ENCODE results near the gene IQGAP2.

Gene IQGAP2

DNA sequence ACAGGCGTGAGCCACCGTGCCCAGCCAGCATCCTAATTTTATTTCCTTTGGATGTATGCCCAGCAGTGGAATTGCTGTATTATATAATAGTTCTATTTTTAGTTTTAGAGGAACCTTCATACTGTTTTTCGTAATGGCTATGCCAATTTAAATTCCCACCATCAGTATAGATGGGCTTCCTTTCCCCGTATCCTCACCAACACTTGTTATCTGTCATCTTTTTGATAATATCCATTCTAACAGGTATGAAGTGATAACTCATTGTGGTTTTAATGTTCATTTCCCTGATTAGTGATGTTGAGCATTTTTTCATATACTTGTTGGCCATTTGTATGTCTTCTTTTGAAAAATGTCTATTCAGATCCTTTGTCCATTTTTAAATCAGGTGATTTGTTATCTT, 325.9 kb downstream of the IQGAP2 start:
- no peaks in the 10 kb centered on the region for H3K79me2 ChIP-seq (ENCODE audit: insufficient read depth, low read length)
- no peaks in the 10 kb centered on the region for H3K27me3 ChIP-seq (ENCODE audit: low read length)
- H3K9me3 ChIP-seq (ENCODE audit: insufficient read depth, low read length): peaks cover 16% of the 10 kb centered on the region; the same call in 1 of the 2 replicates
- no peaks in the 10 kb centered on the region for H3K9me2 ChIP-seq (replicated peaks; ENCODE audit: insufficient read depth, low read length)
- H3K4me2 ChIP-seq (ENCODE audit: low read depth, low read length, poor library complexity, severe bottlenecking): no peak overlapping the region
- H3K36me3 ChIP-seq (ENCODE audit: low read length): no peaks in the 10 kb centered on the region
- H3F3A ChIP-seq (ENCODE audit: insufficient read depth): no peaks in the 10 kb centered on the region
- no peaks in the 10 kb centered on the region for H4K20me1 ChIP-seq (ENCODE audit: low read depth, low read length)
- no peak overlapping the region for H2AFZ ChIP-seq (ENCODE audit: low read depth, low read length, severe bottlenecking)
- H3K9ac ChIP-seq (ENCODE audit: low read length): no peak overlapping the region
- no peak overlapping the region for H3K4me3 ChIP-seq (ENCODE audit: insufficient read depth, low read length, poor library complexity, severe bottlenecking)
- no peak for TF ChIP-seq EZH2phosphoT487 (conservative IDR thresholded peaks at IDR 0.05; ENCODE audit: low read length)
- TF ChIP-seq, protein P1, sequence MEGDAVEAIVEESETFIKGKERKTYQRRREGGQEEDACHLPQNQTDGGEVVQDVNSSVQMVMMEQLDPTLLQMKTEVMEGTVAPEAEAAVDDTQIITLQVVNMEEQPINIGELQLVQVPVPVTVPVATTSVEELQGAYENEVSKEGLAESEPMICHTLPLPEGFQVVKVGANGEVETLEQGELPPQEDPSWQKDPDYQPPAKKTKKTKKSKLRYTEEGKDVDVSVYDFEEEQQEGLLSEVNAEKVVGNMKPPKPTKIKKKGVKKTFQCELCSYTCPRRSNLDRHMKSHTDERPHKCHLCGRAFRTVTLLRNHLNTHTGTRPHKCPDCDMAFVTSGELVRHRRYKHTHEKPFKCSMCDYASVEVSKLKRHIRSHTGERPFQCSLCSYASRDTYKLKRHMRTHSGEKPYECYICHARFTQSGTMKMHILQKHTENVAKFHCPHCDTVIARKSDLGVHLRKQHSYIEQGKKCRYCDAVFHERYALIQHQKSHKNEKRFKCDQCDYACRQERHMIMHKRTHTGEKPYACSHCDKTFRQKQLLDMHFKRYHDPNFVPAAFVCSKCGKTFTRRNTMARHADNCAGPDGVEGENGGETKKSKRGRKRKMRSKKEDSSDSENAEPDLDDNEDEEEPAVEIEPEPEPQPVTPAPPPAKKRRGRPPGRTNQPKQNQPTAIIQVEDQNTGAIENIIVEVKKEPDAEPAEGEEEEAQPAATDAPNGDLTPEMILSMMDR (IDR thresholded peaks at IDR 0.05; ENCODE audit: insufficient read depth, low read length, poor library complexity, severe bottlenecking): no peak
- no peak overlapping the region for H3K27ac ChIP-seq (ENCODE audit: low read depth, low read length)

DNA sequence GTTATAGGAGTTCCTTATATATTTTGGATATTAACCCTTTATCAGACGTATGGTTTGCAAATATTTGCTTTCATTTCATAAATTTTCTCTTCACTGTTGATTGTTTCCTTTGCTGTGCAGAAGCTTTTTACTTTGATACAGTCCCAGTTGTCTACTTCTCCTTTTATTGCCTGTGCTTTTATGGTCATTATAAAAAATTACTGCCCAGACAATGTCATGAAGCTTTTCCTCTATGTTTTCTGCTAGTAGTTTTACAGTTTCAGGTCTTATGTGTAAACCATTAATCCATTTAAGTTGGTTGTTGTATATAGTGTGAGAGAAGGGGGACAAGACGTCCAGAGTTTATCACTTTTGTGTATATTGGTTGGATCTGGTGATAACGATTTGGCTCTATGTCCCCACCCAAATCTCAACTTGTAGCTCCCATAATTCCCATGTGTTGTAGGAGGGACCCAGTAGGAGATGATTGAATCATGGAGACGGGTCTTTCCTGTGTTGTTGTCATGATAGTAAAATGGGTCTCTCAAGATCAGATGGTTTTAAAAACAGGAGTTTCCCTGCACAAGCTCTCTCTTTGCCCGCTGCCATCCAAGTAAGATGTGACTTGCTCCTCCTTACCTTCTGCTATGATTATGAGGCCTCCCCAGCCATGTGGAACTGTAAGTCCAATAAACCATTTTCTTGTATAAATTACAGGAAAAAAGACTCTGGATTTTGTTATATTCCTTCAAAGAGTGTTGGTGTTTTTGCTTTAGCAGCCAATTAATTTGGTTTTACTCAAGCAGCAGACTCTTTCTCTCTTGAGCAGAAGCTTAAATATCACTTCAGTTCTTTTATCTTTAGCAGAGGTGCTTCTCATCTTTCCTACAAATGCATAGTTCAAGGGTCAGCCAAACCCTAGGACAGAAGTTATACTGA, 326.5 kb downstream of the IQGAP2 start:
- H4K20me1 ChIP-seq (ENCODE audit: low read depth, low read length): no peaks in the 10 kb centered on the region
- H3K9me3 ChIP-seq (ENCODE audit: insufficient read depth, low read length): peaks cover 16% of the 10 kb centered on the region; the same call in 1 of the 2 replicates
- no peaks in the 10 kb centered on the region for H3K79me2 ChIP-seq (ENCODE audit: insufficient read depth, low read length)
- no peak overlapping the region for H3K9ac ChIP-seq (ENCODE audit: low read length)
- no peak overlapping the region for H3K4me3 ChIP-seq (ENCODE audit: insufficient read depth, low read length, poor library complexity, severe bottlenecking)
- H3F3A ChIP-seq (ENCODE audit: insufficient read depth): no peaks in the 10 kb centered on the region
- H3K27me3 ChIP-seq (ENCODE audit: low read length): no peaks in the 10 kb centered on the region
- no peak overlapping the region for H2AFZ ChIP-seq (ENCODE audit: low read depth, low read length, severe bottlenecking)
- H3K36me3 ChIP-seq (ENCODE audit: low read length): no peaks in the 10 kb centered on the region
- no peak overlapping the region for H3K4me2 ChIP-seq (ENCODE audit: low read depth, low read length, poor library complexity, severe bottlenecking)
- no peaks in the 10 kb centered on the region for H3K9me2 ChIP-seq (replicated peaks; ENCODE audit: insufficient read depth, low read length)
- no peak overlapping the region for H3K27ac ChIP-seq (ENCODE audit: low read depth, low read length)
- TF ChIP-seq EZH2phosphoT487 (conservative IDR thresholded peaks at IDR 0.05; ENCODE audit: low read length): no peak
- TF ChIP-seq, protein P1 (IDR thresholded peaks at IDR 0.05; ENCODE audit: insufficient read depth, low read length, poor library complexity, severe bottlenecking): no peak

DNA sequence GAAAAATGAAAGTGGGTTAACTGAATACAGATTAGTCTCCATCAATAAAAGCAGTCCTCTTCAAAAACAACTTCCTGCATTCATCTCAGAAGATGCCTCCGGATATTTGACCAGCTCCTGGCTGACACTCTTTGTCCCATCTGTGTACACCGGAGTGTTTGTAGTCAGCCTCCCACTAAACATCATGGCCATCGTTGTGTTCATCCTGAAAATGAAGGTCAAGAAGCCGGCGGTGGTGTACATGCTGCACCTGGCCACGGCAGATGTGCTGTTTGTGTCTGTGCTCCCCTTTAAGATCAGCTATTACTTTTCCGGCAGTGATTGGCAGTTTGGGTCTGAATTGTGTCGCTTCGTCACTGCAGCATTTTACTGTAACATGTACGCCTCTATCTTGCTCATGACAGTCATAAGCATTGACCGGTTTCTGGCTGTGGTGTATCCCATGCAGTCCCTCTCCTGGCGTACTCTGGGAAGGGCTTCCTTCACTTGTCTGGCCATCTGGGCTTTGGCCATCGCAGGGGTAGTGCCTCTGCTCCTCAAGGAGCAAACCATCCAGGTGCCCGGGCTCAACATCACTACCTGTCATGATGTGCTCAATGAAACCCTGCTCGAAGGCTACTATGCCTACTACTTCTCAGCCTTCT, 329.4 kb downstream of the IQGAP2 start:
- no peak for TF ChIP-seq EZH2phosphoT487 (conservative IDR thresholded peaks at IDR 0.05; ENCODE audit: low read length)
- TF ChIP-seq, protein P1 (IDR thresholded peaks at IDR 0.05; ENCODE audit: insufficient read depth, low read length, poor library complexity, severe bottlenecking): no peak
- Histone ChIP-seq H3K9me3 (ENCODE audit: insufficient read depth, low read length) (peaks cover 16% of the 10 kb centered on the region; the same call in 1 of the 2 replicates), H2AFZ (ENCODE audit: low read depth, low read length, severe bottlenecking) (no peak overlapping the region), H3K27ac (ENCODE audit: low read depth, low read length) (no peak overlapping the region), H3K27me3 (ENCODE audit: low read length) (no peaks in the 10 kb centered on the region; the same call in 1 of the 2 replicates), H4K20me1 (ENCODE audit: low read depth, low read length) (no peaks in the 10 kb centered on the region), H3K36me3 (ENCODE audit: low read length) (no peaks in the 10 kb centered on the region), H3F3A (ENCODE audit: insufficient read depth) (no peaks in the 10 kb centered on the region), H3K79me2 (ENCODE audit: insufficient read depth, low read length) (no peaks in the 10 kb centered on the region), H3K4me2 (ENCODE audit: low read depth, low read length, poor library complexity, severe bottlenecking) (no peak overlapping the region), H3K4me3 (ENCODE audit: insufficient read depth, low read length, poor library complexity, severe bottlenecking) (no peak overlapping the region), H3K9me2 (replicated peaks; ENCODE audit: insufficient read depth, low read length) (no peaks in the 10 kb centered on the region), H3K9ac (ENCODE audit: low read length) (no peak overlapping the region)

Measured in SU-DHL-6 (cell line).